ENCODE results near the gene STUB1. TPM values are rescaled to one million over a fixed set of nuclear protein-coding genes. Genes with fewer than 3 reads are reported as not detected.
A peak's percentile ranks its signal among the peaks of the same experiment; 100 is the strongest.

STUB1 gene
- total and polyA plus RNA-seq, 2 of the 8 experiments (the other 6 are each of a cell fraction or from before 2014, with no cell fraction given), result 89.9 to 103 TPM

GRCh38 chr16:648071-648780 lies 32.0 kb upstream of the STUB1 start:
- Histone ChIP-seq H3K9ac (replicated peaks in 1 of 4; ENCODE audit: extremely low read depth in 1 of 4, low read depth in 3 of 4, low read length in 3 of 4) (peak overlapping the region; percentile 14 to 54 (median 30); a peak in 3 of 7 replicates), H3K79me2 (ENCODE audit: control insufficient read depth in 1 of 2, insufficient read depth in 2 of 2, low read length in 2 of 2) (peaks cover 0 to 1% of the 10 kb centered on the region in 2 experiments; a peak in 1 of 4 replicates), H4K20me1 (replicated peaks in 1 of 2; ENCODE audit: control insufficient read depth in 1 of 2, insufficient read depth in 2 of 2, low read length in 2 of 2) (peaks cover 0 to 7% of the 10 kb centered on the region in 2 experiments), H3K27me3 (replicated peaks in 1 of 4; ENCODE audit: control insufficient read depth in 3 of 4, extremely low read depth in 1 of 4, insufficient read depth in 3 of 4, low read length in 3 of 4) (no peaks in the 10 kb centered on the region), H4K5ac (ENCODE audit: insufficient read length, low read depth, low read length) (no peak overlapping the region), H3K9me3 (ENCODE audit: insufficient read depth in 2 of 2, low read depth in 1 of 2, low read length in 1 of 2) (no peaks in the 10 kb centered on the region), H3K23ac (ENCODE audit: insufficient read length) (no peak overlapping the region), H3K14ac (ENCODE audit: insufficient read length) (no peak overlapping the region), H4K91ac (replicated peaks; ENCODE audit: insufficient read length, low read length) (peak overlapping the region; percentile 6), H3K36me3 (ENCODE audit: control insufficient read depth in 2 of 4, insufficient read depth in 4 of 4, low read length in 3 of 4) (peaks cover 0 to 6% (median 0%) of the 10 kb centered on the region in 4 experiments; a peak in 1 of 8 replicates), H2BK5ac (ENCODE audit: low read depth, low read length) (no peak overlapping the region; the same call in none of the 2 replicates), H3K23me2 (ENCODE audit: low read depth, low read length) (peaks cover 7% of the 10 kb centered on the region), H3K4ac (replicated peaks; ENCODE audit: insufficient read length, low read depth, low read length) (no peak overlapping the region), H3K4me3 (ENCODE audit: extremely low read depth in 1 of 4, insufficient read depth in 2 of 4, low read depth in 3 of 4, low read length in 4 of 4) (peak overlapping the region; percentile 59 to 76 (median 68)), H2BK12ac (ENCODE audit: low read depth, low read length) (peak overlapping the region; percentile 50; the same call in 1 of the 2 replicates), H3K79me1 (ENCODE audit: low read depth, low read length) (no peaks in the 10 kb centered on the region; the same call in 1 of the 2 replicates), H3K27ac (ENCODE audit: low read depth, low read length) (0 out of 2 replicates have a peak overlapping the region, but pooled peaks have one; percentile 35), H2BK15ac (ENCODE audit: low read length) (no peak overlapping the region), H4K8ac (ENCODE audit: extremely low read depth, insufficient read depth, low read length) (peak overlapping the region; percentile 82), H2BK20ac (ENCODE audit: low read length) (no peak overlapping the region), H2AK5ac (ENCODE audit: low read depth, low read length) (no peak overlapping the region), H3K18ac (ENCODE audit: extremely low read depth, low read length) (peak overlapping the region; percentile 32), H2BK120ac (replicated peaks; ENCODE audit: low read depth, low read length) (no peak overlapping the region), H3K4me1 (replicated peaks in 1 of 4; ENCODE audit: control insufficient read depth in 3 of 4, insufficient read depth in 4 of 4, low read length in 3 of 4) (peaks cover 0 to 4% (median 1%) of the 10 kb centered on the region in 4 experiments; a peak in 5 of 7 replicates), H3K56ac (replicated peaks; ENCODE audit: insufficient read length, low read depth, low read length) (peak overlapping the region; percentile 77), H2AFZ (ENCODE audit: low read length) (no peak overlapping the region), H3K4me2 (ENCODE audit: insufficient read depth in 1 of 2, low read depth in 2 of 2, low read length in 2 of 2) (peak overlapping the region; percentile 67 to 86)
- FAIRE-seq (no peak), DNase-seq (ENCODE audit: low read depth in 1 of 2, low spot score in 2 of 2) (peak in 1 of 2 experiments; percentile 77)
- WGBS, 2 experiments (ENCODE audit: extremely low coverage in 1 of 2, insufficient coverage in 1 of 2, insufficient read length in 1 of 2, insufficient replicate concordance in 2 of 2, low coverage in 1 of 2, low lambda C conversion rate in 2 of 2, missing lambda C conversion rate in 1 of 2), result 47% methylated on average over 19 of the region's 24 CpGs; no CpG with 5 or more reads in 1 of the 2 experiments
- ChIA-PET CTCF (ENCODE audit: partially characterized antibody) (interaction anchor here (0.7 to 7.9 kb wide), 25 partner anchors 9 to 639 kb away, joined by 3 to 104 read pairs (median 5); partner anchors contain the start of genes JMJD8, METTL26, NHLRC4 and RHBDL1), POLR2A (ENCODE audit: partially characterized antibody) (interaction anchor here (0.8 to 2.9 kb wide), 17 partner anchors 10 to 277 kb away, joined by 3 to 14 read pairs (median 4); partner anchors contain the start of genes JMJD8, METTL26, MRPL28 and RHBDL1)
- TF ChIP-seq GTF2F1 (IDR thresholded peaks at IDR 0.05; ENCODE audit: borderline replicate concordance, low read depth, low read length), result no peak
- TF ChIP-seq, protein P1, sequence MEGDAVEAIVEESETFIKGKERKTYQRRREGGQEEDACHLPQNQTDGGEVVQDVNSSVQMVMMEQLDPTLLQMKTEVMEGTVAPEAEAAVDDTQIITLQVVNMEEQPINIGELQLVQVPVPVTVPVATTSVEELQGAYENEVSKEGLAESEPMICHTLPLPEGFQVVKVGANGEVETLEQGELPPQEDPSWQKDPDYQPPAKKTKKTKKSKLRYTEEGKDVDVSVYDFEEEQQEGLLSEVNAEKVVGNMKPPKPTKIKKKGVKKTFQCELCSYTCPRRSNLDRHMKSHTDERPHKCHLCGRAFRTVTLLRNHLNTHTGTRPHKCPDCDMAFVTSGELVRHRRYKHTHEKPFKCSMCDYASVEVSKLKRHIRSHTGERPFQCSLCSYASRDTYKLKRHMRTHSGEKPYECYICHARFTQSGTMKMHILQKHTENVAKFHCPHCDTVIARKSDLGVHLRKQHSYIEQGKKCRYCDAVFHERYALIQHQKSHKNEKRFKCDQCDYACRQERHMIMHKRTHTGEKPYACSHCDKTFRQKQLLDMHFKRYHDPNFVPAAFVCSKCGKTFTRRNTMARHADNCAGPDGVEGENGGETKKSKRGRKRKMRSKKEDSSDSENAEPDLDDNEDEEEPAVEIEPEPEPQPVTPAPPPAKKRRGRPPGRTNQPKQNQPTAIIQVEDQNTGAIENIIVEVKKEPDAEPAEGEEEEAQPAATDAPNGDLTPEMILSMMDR (IDR thresholded peaks at IDR 0.05; ENCODE audit: control extremely low read depth in 1 of 3, insufficient read depth in 1 of 3, low read depth in 1 of 3, low read length in 3 of 3), result peak in 2 of 3 experiments; percentile 68 to 80; a peak in 3 of 4 replicates
- TF ChIP-seq MAX (IDR thresholded peaks at IDR 0.05), result peak; percentile 66
- no peak for TF ChIP-seq KDM5A (IDR thresholded peaks at IDR 0.05; ENCODE audit: low read length)
- peak; percentile 37 to 52 for TF ChIP-seq RAD21 (IDR thresholded peaks at IDR 0.05 in 1 of 2, conservative IDR thresholded peaks at IDR 0.05 in 1 of 2; ENCODE audit: low read depth in 2 of 2, low read length in 2 of 2)
- TF ChIP-seq YY1 (IDR thresholded peaks at IDR 0.05; ENCODE audit: low read depth, low read length), result peak; percentile 84
- no peak for TF ChIP-seq SP1 (IDR thresholded peaks at IDR 0.05; ENCODE audit: low read depth, low read length)
